Neural cell (in vitro differentiated cells): ENCODE measurements around the gene ANKRD33B.

ENCODE experiments used
- EP300 ChIP-seq: fragments of 450-650 bp; conservative IDR thresholded peaks from 2 replicates; pipeline ENCODE4 v1.6.1; 2014; ENCODE audit warnings: antibody characterized with exemption, mild to moderate bottlenecking, moderate library complexity; ENCODE audit not compliant: poor library complexity, severe bottlenecking
- EZH2 ChIP-seq: fragments of 200-600, 300-800 bp; shearing (Covaris generic), sonication (generic); IDR thresholded peaks from 2 replicates; pipeline ENCODE4 v1.6.1; 2014; ENCODE audit warnings: antibody characterized with exemption, low read length, borderline replicate concordance, mild to moderate bottlenecking; ENCODE audit not compliant: insufficient read depth, poor library complexity, severe bottlenecking
- SMC3 ChIP-seq: fragments of 450-650 bp; conservative IDR thresholded peaks from 2 replicates; pipeline ENCODE4 v1.6.1; 2014; ENCODE audit warnings: antibody characterized with exemption, mild to moderate bottlenecking, moderate library complexity; ENCODE audit not compliant: poor library complexity
- TF ChIP-seq, protein P1 (sequence below): fragments of 450-650 bp; IDR thresholded peaks from 2 replicates; pipeline ENCODE4 v1.5.1; 2014; ENCODE audit warnings: antibody characterized with exemption, mild to moderate bottlenecking, moderate library complexity; ENCODE audit not compliant: poor library complexity, severe bottlenecking
- TF ChIP-seq, protein P2 (sequence below): IDR thresholded peaks from 2 replicates; pipeline ENCODE4 v1.6.1; 2012; ENCODE audit warnings: borderline replicate concordance

DNA sequence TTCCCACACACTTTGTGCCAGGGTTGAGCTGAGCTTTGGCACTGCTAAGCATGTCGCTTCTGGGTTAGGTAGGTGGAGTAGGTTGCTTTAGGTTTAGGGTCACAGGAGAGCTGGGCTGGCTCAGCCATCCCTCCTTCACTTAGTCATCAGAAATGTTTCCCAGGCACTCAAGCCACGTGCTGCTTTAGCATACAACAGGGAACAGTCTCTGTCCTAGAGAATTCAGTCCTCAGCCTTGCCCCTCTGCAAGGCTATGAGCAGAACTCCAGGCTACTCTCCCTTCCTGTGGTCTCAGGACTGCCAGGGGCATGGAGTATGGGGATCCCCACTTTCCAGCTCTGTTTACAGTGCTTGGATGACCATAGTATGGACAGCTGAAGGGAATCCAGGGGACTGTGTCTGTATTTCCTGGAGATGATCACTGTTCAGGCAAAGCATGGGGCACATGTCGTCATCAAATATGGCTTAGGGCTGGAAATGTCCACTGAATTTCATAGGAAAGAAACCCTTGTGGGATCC is 7.5 kb upstream of the ANKRD33B start:
- TF ChIP-seq, protein P1, sequence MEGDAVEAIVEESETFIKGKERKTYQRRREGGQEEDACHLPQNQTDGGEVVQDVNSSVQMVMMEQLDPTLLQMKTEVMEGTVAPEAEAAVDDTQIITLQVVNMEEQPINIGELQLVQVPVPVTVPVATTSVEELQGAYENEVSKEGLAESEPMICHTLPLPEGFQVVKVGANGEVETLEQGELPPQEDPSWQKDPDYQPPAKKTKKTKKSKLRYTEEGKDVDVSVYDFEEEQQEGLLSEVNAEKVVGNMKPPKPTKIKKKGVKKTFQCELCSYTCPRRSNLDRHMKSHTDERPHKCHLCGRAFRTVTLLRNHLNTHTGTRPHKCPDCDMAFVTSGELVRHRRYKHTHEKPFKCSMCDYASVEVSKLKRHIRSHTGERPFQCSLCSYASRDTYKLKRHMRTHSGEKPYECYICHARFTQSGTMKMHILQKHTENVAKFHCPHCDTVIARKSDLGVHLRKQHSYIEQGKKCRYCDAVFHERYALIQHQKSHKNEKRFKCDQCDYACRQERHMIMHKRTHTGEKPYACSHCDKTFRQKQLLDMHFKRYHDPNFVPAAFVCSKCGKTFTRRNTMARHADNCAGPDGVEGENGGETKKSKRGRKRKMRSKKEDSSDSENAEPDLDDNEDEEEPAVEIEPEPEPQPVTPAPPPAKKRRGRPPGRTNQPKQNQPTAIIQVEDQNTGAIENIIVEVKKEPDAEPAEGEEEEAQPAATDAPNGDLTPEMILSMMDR = no peak
- TF ChIP-seq EZH2 = no peak
- TF ChIP-seq, protein P2, sequence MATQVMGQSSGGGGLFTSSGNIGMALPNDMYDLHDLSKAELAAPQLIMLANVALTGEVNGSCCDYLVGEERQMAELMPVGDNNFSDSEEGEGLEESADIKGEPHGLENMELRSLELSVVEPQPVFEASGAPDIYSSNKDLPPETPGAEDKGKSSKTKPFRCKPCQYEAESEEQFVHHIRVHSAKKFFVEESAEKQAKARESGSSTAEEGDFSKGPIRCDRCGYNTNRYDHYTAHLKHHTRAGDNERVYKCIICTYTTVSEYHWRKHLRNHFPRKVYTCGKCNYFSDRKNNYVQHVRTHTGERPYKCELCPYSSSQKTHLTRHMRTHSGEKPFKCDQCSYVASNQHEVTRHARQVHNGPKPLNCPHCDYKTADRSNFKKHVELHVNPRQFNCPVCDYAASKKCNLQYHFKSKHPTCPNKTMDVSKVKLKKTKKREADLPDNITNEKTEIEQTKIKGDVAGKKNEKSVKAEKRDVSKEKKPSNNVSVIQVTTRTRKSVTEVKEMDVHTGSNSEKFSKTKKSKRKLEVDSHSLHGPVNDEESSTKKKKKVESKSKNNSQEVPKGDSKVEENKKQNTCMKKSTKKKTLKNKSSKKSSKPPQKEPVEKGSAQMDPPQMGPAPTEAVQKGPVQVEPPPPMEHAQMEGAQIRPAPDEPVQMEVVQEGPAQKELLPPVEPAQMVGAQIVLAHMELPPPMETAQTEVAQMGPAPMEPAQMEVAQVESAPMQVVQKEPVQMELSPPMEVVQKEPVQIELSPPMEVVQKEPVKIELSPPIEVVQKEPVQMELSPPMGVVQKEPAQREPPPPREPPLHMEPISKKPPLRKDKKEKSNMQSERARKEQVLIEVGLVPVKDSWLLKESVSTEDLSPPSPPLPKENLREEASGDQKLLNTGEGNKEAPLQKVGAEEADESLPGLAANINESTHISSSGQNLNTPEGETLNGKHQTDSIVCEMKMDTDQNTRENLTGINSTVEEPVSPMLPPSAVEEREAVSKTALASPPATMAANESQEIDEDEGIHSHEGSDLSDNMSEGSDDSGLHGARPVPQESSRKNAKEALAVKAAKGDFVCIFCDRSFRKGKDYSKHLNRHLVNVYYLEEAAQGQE = no peak
- TF ChIP-seq EP300 = no peak
- TF ChIP-seq SMC3 = no peak
